ENCODE results near the gene HOXC6.

HOXC6 gene

DNA sequence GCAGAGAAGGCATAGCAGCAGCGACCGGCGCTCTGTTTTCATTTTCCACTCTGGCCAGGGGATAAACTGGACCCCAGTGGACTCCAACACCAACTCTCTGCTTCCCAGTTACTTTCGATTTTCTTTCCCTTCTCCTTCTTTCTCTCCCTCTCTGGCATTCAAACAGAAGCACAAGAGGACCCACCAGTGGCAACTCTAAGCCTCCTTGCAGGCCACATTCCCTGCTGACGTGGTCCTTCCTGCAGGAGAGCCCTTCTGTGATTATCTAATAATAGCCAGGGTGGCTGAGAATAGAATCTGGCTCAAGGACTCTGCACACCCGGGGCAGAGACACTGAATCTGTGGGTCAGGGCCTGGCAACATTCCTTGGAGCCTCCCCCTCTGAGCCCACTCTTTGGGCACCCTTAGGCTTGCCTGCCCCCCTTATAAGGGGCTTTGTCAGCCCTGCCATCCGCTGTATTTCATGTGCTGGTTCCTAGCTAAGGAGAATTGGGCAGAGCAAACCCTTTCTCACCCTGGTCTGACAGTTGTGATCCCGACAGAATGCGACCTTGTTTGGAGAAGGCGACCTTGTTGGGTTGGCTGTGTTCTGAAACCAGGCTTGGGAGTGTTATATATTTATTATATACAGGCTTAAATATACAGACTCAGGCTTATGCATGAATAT lies 8.2 kb upstream of the HOXC6 start:
- WGBS = 10% methylated on average over 8 of the region's 10 CpGs
- no peak overlapping the region for H3K27ac ChIP-seq (ENCODE audit: low read depth, low read length)
- peaks cover 100% of the 10 kb centered on the region for H3K27me3 ChIP-seq (ENCODE audit: insufficient read depth, low read length)
- no peaks in the 10 kb centered on the region for H3K36me3 ChIP-seq (ENCODE audit: insufficient read depth, low read length)
- H3K4me3 ChIP-seq (ENCODE audit: low read length) = no peak overlapping the region
- H3K9ac ChIP-seq (ENCODE audit: low read depth, low read length) = no peak overlapping the region
- H3K4me1 ChIP-seq (ENCODE audit: insufficient read depth, low read length) = peaks cover 19% of the 10 kb centered on the region; the same call in 1 of the 2 replicates
- no peaks in the 10 kb centered on the region for H3K9me3 ChIP-seq (ENCODE audit: insufficient read depth, low read depth, low read length)

DNA sequence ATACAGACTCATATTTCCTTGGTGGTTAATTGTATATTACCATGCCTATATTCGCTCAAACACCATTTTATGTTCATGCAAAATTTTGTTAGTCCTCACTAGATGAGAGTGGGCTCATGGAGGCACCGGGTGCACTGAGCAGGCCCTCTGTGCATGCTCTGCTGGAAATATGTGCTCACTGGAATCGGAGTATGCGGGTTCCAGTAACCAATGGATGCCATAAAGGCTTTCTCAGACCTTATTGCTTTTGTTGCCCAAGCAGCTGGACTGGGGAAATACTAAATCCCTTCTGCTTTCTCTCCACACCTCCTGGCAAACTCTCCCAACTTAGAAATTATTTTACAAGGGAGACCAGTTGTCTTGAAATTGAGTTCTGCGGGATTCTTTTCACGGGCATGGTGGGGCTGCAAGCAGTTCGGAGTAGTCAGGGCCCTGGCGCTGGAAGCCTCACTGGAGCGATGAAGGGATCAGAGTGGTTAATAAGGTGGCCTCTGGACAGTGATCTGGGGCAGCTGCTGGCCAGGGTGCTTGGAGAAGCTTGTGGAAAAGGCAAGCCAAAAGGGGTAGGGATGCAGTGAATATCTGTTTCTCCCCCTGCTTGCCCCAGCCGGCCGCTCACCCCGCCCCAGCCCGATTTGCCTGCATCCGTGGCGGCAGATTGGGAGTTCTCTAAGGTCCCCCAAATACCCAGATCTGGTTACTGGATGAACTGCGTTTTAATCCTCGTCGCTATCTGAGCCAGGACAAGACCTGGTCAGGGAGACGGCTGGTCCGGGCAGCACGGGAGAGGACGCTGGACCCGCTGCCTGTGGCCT lies 7.4 kb upstream of the HOXC6 start:
- no peaks in the 10 kb centered on the region for H3K9me3 ChIP-seq (ENCODE audit: insufficient read depth, low read depth, low read length)
- no peak overlapping the region for H3K9ac ChIP-seq (ENCODE audit: low read depth, low read length)
- WGBS = 16% methylated on average over 23 of the region's 23 CpGs
- H3K27me3 ChIP-seq (ENCODE audit: insufficient read depth, low read length) = peaks cover 100% of the 10 kb centered on the region
- no peak overlapping the region for H3K4me3 ChIP-seq (ENCODE audit: low read length)
- peaks cover 19% of the 10 kb centered on the region; the same call in 1 of the 2 replicates for H3K4me1 ChIP-seq (ENCODE audit: insufficient read depth, low read length)
- H3K36me3 ChIP-seq (ENCODE audit: insufficient read depth, low read length) = no peaks in the 10 kb centered on the region
- no peak overlapping the region for H3K27ac ChIP-seq (ENCODE audit: low read depth, low read length)

DNA sequence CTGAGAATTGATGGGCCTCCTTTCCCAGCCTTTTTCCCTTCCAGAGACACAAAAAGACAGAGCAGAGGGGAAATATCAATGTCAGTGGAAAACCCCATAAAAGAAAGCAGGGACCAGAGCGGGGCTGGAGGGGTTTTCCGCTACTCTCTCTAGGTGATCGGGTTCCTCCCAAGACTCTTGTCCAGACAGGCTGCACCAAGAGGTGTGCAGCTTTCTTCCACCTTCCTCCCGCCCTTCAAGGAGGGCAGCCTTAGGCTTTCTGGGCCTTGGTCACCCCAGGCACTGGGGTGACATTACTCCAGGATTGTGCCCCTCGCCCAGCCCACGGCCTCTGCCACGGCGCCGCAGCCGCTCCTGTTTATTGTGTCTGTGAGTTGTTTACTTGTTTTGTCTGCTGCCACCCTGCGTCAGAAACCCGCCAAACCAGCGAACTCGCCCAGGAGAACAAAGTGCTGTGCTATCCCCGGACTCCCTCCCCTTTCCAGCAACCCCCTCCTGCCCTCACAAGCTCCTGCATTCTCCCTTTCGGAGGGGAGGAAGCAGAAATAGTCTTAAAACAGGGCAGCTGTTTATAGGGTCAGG lies 6.7 kb upstream of the HOXC6 start:
- H3K4me3 ChIP-seq (ENCODE audit: low read length) = no peak overlapping the region
- H3K4me1 ChIP-seq (ENCODE audit: insufficient read depth, low read length) = peaks cover 19% of the 10 kb centered on the region; the same call in 1 of the 2 replicates
- WGBS = 4% methylated on average over 15 of the region's 16 CpGs
- no peak overlapping the region for H3K27ac ChIP-seq (ENCODE audit: low read depth, low read length)
- H3K27me3 ChIP-seq (ENCODE audit: insufficient read depth, low read length) = peaks cover 100% of the 10 kb centered on the region
- no peaks in the 10 kb centered on the region for H3K9me3 ChIP-seq (ENCODE audit: insufficient read depth, low read depth, low read length)
- no peaks in the 10 kb centered on the region for H3K36me3 ChIP-seq (ENCODE audit: insufficient read depth, low read length)
- no peak overlapping the region for H3K9ac ChIP-seq (ENCODE audit: low read depth, low read length)

DNA sequence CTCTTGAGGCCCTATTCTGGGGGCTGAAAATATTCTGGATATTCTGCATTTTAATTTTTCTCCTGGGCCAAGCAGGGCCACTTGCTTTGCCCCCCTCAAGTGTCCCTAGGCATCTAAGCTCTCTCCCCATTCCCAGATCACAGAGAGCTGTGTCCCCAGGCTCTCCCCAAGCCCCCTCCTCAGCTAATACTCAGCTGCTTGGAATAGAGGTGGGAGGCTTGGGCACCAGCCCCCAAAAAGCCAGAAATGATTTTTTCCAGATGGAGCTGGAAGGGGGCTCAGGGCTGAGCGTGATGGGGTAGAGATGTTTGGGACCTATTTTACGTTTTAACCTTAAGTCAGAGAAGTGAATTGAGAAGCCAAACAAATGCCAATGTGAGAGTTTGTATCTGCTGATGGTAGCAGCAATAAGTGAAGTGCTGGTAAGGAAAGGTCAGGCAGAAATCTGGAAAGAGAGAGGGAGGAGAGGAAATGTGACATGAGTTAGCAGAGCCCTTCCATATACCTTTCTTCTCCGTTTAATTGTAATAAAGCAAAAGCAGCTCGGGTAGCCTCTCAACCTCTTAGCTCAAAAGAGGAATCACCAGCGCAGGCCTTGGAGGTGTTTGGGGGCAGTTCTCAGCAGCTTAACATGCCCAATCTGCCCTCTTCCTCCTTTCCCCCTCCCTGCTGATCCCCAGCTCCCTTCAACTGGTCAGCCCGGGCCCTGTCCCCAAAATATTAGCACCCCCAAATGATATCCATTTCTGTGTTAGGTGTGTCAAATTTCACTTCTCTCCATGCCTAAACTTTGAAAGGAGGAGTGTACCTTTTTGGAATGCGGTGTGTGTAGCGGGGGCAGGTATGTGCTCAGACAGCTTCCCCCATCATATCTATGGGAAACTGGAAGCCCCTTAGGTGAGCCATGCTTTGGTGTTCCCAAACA lies 5.0 kb upstream of the HOXC6 start:
- Histone ChIP-seq H3K27me3 (ENCODE audit: insufficient read depth, low read length) (peaks cover 100% of the 10 kb centered on the region), H3K9me3 (ENCODE audit: insufficient read depth, low read depth, low read length) (no peaks in the 10 kb centered on the region), H3K9ac (ENCODE audit: low read depth, low read length) (no peak overlapping the region), H3K27ac (ENCODE audit: low read depth, low read length) (no peak overlapping the region), H3K36me3 (ENCODE audit: insufficient read depth, low read length) (no peaks in the 10 kb centered on the region), H3K4me1 (ENCODE audit: insufficient read depth, low read length) (peaks cover 14% of the 10 kb centered on the region; the same call in 1 of the 2 replicates), H3K4me3 (ENCODE audit: low read length) (no peak overlapping the region)
- 16% methylated on average over 7 of the region's 8 CpGs for WGBS

DNA sequence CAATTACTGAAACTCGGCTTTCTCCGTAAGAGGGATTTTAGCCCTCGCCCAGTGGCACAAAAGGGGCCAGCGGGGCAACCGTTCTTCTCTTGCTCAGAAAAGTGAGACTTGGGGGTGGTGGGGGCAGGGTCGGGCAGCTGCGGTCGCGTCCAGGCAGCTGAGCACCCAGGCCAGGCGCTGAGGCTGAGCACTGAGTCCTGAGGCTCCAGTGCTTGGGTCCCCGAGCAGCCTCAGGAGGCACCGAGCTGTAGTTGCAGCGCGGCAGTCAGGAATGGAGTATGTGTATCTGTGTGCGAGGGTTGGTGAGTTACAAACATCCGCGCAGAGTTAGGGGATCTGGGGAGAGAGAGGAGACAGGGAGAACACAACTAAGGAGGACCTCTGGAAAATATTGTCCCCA lies 4.1 kb upstream of the HOXC6 start:
- H3K9ac ChIP-seq (ENCODE audit: low read depth, low read length) = no peak overlapping the region
- peaks cover 100% of the 10 kb centered on the region for H3K27me3 ChIP-seq (ENCODE audit: insufficient read depth, low read length)
- H3K4me3 ChIP-seq (ENCODE audit: low read length) = no peak overlapping the region
- no peaks in the 10 kb centered on the region for H3K36me3 ChIP-seq (ENCODE audit: insufficient read depth, low read length)
- no peak overlapping the region for H3K27ac ChIP-seq (ENCODE audit: low read depth, low read length)
- H3K4me1 ChIP-seq (ENCODE audit: insufficient read depth, low read length) = peaks cover 9% of the 10 kb centered on the region; the same call in 1 of the 2 replicates
- H3K9me3 ChIP-seq (ENCODE audit: insufficient read depth, low read depth, low read length) = no peaks in the 10 kb centered on the region
- WGBS = 3% methylated on average over 17 of the region's 17 CpGs

DNA sequence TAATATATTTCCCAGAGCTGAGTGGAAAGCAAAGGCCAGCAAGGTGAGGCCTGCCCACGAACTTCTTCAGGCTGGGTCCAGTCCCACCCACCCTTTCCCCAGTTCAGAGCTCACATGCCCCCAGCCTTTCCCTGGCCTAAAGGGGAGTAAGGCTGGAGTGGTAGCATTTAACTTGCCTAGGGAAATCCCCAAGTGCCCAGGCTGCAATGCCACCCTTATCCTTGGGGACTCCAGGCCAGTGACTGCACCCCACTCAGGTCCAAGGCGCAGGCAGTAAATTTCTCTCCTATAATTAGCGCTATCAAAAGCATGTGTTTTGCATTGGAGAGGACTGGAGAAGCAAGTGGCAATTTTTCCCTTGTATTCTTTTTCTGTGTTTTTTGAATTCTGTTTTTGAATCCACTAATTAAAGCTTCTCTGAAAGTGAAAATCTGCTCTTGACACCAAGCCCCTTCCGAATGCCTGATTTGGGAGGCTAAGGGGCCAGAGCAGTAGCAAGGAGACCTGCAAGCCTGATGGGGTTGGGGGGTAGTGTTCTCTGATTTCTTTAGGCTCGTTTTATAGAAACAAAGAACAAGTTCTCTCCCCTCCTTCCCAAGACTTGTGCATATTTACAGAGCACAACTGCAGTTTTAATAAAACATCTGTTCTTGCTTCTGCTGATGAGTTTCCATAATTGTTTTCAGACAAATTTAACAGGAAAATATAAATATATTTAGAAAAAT lies 3.5 kb upstream of the HOXC6 start:
- H3K9me3 ChIP-seq (ENCODE audit: insufficient read depth, low read depth, low read length) = no peaks in the 10 kb centered on the region
- 23% methylated on average over 5 of the region's 5 CpGs for WGBS
- H3K4me3 ChIP-seq (ENCODE audit: low read length) = no peak overlapping the region
- no peaks in the 10 kb centered on the region for H3K36me3 ChIP-seq (ENCODE audit: insufficient read depth, low read length)
- peaks cover 100% of the 10 kb centered on the region for H3K27me3 ChIP-seq (ENCODE audit: insufficient read depth, low read length)
- H3K9ac ChIP-seq (ENCODE audit: low read depth, low read length) = no peak overlapping the region
- H3K27ac ChIP-seq (ENCODE audit: low read depth, low read length) = no peak overlapping the region
- H3K4me1 ChIP-seq (ENCODE audit: insufficient read depth, low read length) = peaks cover 6% of the 10 kb centered on the region; the same call in 1 of the 2 replicates

DNA sequence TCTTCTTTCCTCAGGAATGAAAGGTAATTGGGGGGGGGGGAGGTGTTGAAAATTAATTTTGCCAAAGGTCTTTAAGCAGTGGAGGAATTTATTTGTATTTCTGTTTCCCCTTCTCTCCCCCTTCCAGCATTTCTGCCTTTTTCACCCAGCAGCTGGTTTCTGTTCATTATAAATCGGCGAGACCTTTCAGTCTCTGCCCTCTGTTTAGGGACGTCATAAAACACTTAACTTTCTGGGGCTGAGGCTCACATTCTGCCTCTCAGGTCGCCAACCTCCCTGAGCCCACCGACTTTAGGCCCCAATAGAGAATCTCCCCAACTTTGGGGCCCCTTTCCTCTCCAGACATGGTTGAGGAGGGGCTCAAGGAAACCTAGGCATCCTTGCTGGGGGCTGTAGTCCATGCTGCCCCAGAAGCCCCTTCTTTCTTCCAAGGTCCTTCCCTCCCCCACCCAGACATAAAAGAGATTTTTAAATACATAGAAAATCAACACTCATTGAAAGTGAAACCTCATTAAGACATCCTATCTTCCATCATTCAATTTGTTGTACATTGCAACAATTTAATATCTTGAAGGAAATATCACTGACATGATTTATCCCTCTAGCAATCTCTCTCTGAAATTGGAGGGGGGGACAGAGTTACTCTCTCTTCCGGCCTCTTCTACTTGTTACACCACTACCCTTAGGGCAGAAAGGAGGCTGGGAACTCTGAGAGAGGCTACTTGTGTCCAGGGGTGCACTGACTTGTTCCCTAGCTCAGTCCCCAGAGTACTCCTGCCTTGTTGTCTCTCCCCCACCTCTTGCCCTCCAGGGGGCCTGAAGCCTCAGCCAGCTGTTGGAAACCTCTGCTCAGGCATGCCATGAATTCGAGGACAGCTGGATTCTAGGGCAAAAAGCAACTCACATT lies 2.5 kb upstream of the HOXC6 start:
- H3K27ac ChIP-seq (ENCODE audit: low read depth, low read length) = no peak overlapping the region
- no peaks in the 10 kb centered on the region for H3K36me3 ChIP-seq (ENCODE audit: insufficient read depth, low read length)
- H3K4me3 ChIP-seq (ENCODE audit: low read length) = no peak overlapping the region
- H3K9ac ChIP-seq (ENCODE audit: low read depth, low read length) = no peak overlapping the region
- WGBS = 16% methylated on average over 7 of the region's 7 CpGs
- no peaks in the 10 kb centered on the region for H3K9me3 ChIP-seq (ENCODE audit: insufficient read depth, low read depth, low read length)
- H3K4me1 ChIP-seq (ENCODE audit: insufficient read depth, low read length) = peaks cover 3% of the 10 kb centered on the region; the same call in 1 of the 2 replicates
- H3K27me3 ChIP-seq (ENCODE audit: insufficient read depth, low read length) = peaks cover 100% of the 10 kb centered on the region

DNA sequence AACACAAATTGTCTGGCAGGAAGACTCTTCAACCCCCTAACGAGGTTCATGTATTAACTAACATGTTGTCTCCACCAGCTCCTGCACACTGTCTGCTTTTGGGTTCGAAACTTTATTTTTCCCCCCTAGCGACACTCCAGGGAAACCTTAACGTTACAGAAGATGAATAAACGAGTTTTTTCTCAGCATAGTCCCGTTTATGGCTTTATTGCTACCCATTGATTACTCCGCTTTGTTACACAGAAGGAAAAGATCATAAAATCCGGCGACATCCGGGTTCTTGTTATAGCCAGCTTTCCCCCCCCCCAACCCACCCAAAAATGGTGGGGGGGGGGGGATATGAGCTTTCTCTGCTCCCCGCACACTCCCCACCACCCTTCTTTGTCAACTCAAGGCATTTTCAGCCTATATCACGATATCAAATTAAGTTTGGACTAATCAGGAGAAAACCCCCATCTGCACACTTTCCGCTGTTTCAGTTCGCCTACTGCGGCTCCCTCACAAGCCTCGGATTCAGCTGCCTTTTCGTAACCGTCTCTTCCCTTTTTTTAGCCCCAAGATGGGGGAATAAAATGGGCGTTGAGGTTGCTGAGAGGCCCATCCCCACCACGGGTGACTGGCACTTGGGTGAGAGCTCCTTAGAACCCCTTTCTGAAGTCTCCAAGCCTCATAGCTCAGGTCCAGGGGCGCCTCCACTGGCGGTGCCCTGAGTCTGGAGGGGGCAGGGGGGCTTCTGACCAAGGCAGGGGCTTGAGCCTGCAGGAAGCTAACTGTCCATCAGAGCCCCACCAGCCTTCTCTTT lies 1.4 kb upstream of the HOXC6 start:
- WGBS = 12% methylated on average over 19 of the region's 22 CpGs
- Histone ChIP-seq H3K27me3 (ENCODE audit: insufficient read depth, low read length) (peaks cover 100% of the 10 kb centered on the region), H3K4me3 (ENCODE audit: low read length) (no peak overlapping the region), H3K9ac (ENCODE audit: low read depth, low read length) (no peak overlapping the region), H3K9me3 (ENCODE audit: insufficient read depth, low read depth, low read length) (no peaks in the 10 kb centered on the region), H3K36me3 (ENCODE audit: insufficient read depth, low read length) (no peaks in the 10 kb centered on the region), H3K27ac (ENCODE audit: low read depth, low read length) (no peak overlapping the region), H3K4me1 (ENCODE audit: insufficient read depth, low read length) (peaks cover 3% of the 10 kb centered on the region; the same call in 1 of the 2 replicates)

DNA sequence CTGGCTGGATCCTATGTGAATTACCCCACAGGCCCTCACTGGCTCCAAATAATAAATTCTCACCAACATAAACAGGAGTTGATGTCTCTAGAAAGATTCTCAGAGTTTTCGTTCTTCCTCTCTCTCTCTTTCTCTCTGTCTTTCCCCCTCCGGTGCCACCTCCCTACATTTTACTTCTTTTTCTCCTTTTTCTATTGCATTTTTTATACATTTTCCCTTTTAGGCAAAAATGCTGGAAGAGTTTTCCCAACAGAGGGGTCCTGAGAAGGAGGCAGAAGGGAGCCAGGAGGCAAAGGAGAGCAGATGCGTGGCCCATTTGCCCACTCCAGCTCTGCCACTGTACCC lies 826 bp upstream of the HOXC6 start:
- Histone ChIP-seq H3K27ac (ENCODE audit: low read depth, low read length) (no peak overlapping the region), H3K9ac (ENCODE audit: low read depth, low read length) (no peak overlapping the region)

More for the DNA sequence above, 826 bp upstream of the HOXC6 start:
- Histone ChIP-seq H3K36me3 (ENCODE audit: insufficient read depth, low read length) (no peaks in the 10 kb centered on the region), H3K27me3 (ENCODE audit: insufficient read depth, low read length) (peaks cover 100% of the 10 kb centered on the region), H3K4me1 (ENCODE audit: insufficient read depth, low read length) (peaks cover 3% of the 10 kb centered on the region; the same call in 1 of the 2 replicates), H3K9me3 (ENCODE audit: insufficient read depth, low read depth, low read length) (no peaks in the 10 kb centered on the region), H3K4me3 (ENCODE audit: low read length) (no peak overlapping the region)
- WGBS = 37% methylated on average over 3 of the region's 3 CpGs

Measured in HUES64 (cell line).